H9 (cell line): ENCODE data around the gene PRPF19. TPM values are rescaled to one million over a fixed set of nuclear protein-coding genes. Genes with fewer than 3 reads are reported as not detected.

Experiments used
- DNase-seq: peaks from one replicate; pipeline ENCODE4 v3.0.0-alpha.2; 2017
- H2AFZ ChIP-seq: one replicate; pipeline ENCODE4 v1.6.1; 2013; ENCODE audit warnings: mild to moderate bottlenecking, low read length, control low read depth, moderate library complexity
- H2AK5ac ChIP-seq: 2 replicates; pipeline ENCODE4 v1.6.1; 2013; ENCODE audit warnings: low read length, control low read depth, mixed read lengths; ENCODE audit not compliant: insufficient read length
- H2BK120ac ChIP-seq: one replicate; pipeline ENCODE4 v1.6.1; 2013; ENCODE audit warnings: low read depth, mild to moderate bottlenecking, low read length, control low read depth, inconsistent platforms; ENCODE audit not compliant: poor library complexity, severe bottlenecking
- H2BK12ac ChIP-seq: 2 replicates; pipeline ENCODE4 v1.6.1; 2013; ENCODE audit warnings: low read length, control low read depth, mixed read lengths, low read depth; ENCODE audit not compliant: insufficient read length
- H2BK15ac ChIP-seq: 2 replicates; pipeline ENCODE4 v1.6.1; 2013; ENCODE audit warnings: low read depth, low read length, control low read depth
- H2BK20ac ChIP-seq: one replicate; pipeline ENCODE4 v1.6.1; 2013; ENCODE audit warnings: low read depth, mild to moderate bottlenecking, low read length, control low read depth, inconsistent platforms; ENCODE audit not compliant: poor library complexity, severe bottlenecking
- H2BK5ac ChIP-seq: 2 replicates; pipeline ENCODE4 v1.6.1; 2013; ENCODE audit warnings: low read length, control low read depth, mixed read lengths; ENCODE audit not compliant: insufficient read length
- H3K14ac ChIP-seq: 2 replicates; pipeline ENCODE4 v1.6.1; 2013; ENCODE audit warnings: low read length, control low read depth; ENCODE audit not compliant: insufficient read depth
- H3K18ac ChIP-seq: 2 replicates; pipeline ENCODE4 v1.6.1; 2013; ENCODE audit warnings: low read depth, mild to moderate bottlenecking, mixed read lengths, low read length, control low read depth; ENCODE audit not compliant: insufficient read length
- H3K23ac ChIP-seq: 2 replicates; pipeline ENCODE4 v1.6.1; 2013; ENCODE audit warnings: low read length, control low read depth, mixed read lengths, low read depth; ENCODE audit not compliant: insufficient read length
- H3K23me2 ChIP-seq: 2 replicates; pipeline ENCODE4 v1.6.1; 2013; ENCODE audit warnings: low read depth, mild to moderate bottlenecking, mixed read lengths, low read length, control low read depth; ENCODE audit not compliant: insufficient read length, poor library complexity, severe bottlenecking
- H3K27ac ChIP-seq: 2 replicates; pipeline ENCODE4 v1.5.1; 2013; ENCODE audit warnings: low read length, control low read depth, mixed read lengths, low read depth; ENCODE audit not compliant: insufficient read length
- H3K27me3 ChIP-seq: 2 replicates; pipeline ENCODE4 v1.6.1; 2013; ENCODE audit warnings: low read length, control low read depth, inconsistent platforms; ENCODE audit not compliant: insufficient read depth
- H3K4ac ChIP-seq: 2 replicates; pipeline ENCODE4 v1.6.1; 2013; ENCODE audit warnings: low read depth, mild to moderate bottlenecking, control low read depth, inconsistent platforms, low read length, moderate library complexity
- H3K4me1 ChIP-seq: 2 replicates; pipeline ENCODE4 v1.6.1; 2013; ENCODE audit warnings: low read length, control low read depth, inconsistent platforms; ENCODE audit not compliant: insufficient read depth
- H3K4me2 ChIP-seq: 2 replicates; pipeline ENCODE4 v1.6.1; 2013; ENCODE audit warnings: low read length, control low read depth, mixed read lengths; ENCODE audit not compliant: insufficient read length, insufficient read depth
- H3K56ac ChIP-seq: 2 replicates; pipeline ENCODE4 v1.6.1; 2013; ENCODE audit warnings: low read depth, mild to moderate bottlenecking, mixed read lengths, low read length, control low read depth; ENCODE audit not compliant: insufficient read length
- H3K79me1 ChIP-seq: 2 replicates; pipeline ENCODE4 v1.6.1; 2013; ENCODE audit warnings: low read depth, mild to moderate bottlenecking, moderate library complexity, low read length, control low read depth, inconsistent platforms; ENCODE audit not compliant: insufficient read depth, poor library complexity, severe bottlenecking
- H3K79me2 ChIP-seq: 2 replicates; pipeline ENCODE4 v1.6.1; 2013; ENCODE audit warnings: low read length, control low read depth, inconsistent platforms; ENCODE audit not compliant: insufficient read depth
- H3K9ac ChIP-seq: 2 replicates; pipeline ENCODE4 v1.6.1; 2013; ENCODE audit warnings: low read length, control low read depth, mixed read lengths; ENCODE audit not compliant: insufficient read length; ENCODE audit errors: extremely low read depth
- H3K9me3 ChIP-seq: one replicate; pipeline ENCODE4 v1.6.1; 2013; ENCODE audit warnings: low read depth, low read length, inconsistent platforms; ENCODE audit not compliant: control insufficient read depth
- H3T11ph ChIP-seq: one replicate; pipeline ENCODE4 v1.6.1; 2013; ENCODE audit warnings: mild to moderate bottlenecking, low read length, control low read depth, inconsistent platforms
- H4K20me1 ChIP-seq: one replicate; pipeline ENCODE4 v1.6.1; 2013; ENCODE audit not compliant: control insufficient read depth, insufficient read length, insufficient read depth
- H4K5ac ChIP-seq: 2 replicates; pipeline ENCODE4 v1.6.1; 2013; ENCODE audit warnings: low read depth, mild to moderate bottlenecking, mixed read lengths, low read length, control low read depth; ENCODE audit not compliant: insufficient read length
- H4K8ac ChIP-seq: replicated peaks from 2 replicates; pipeline ENCODE4 v1.6.1; 2013; ENCODE audit warnings: low read length, control low read depth, mixed read lengths, low read depth; ENCODE audit not compliant: insufficient read length
- H4K91ac ChIP-seq: 2 replicates; pipeline ENCODE4 v1.6.1; 2013; ENCODE audit warnings: low read depth, mild to moderate bottlenecking, moderate library complexity, mixed read lengths, low read length, control low read depth; ENCODE audit not compliant: insufficient read length
- H3K27ac Mint-ChIP-seq, 3 experiments: 2 replicates in 2 of 3; 3 replicates in 1 of 3; pipeline ENCODE4 v1.8.0; 2020 to 2021; ENCODE audit warnings: mixed read lengths in 3 of 3, mild to moderate bottlenecking in 1 of 3, moderate library complexity in 1 of 3
- H3K27me3 Mint-ChIP-seq: 2 replicates; pipeline ENCODE4 v1.8.0; 2021; ENCODE audit warnings: low read depth, mild to moderate bottlenecking, moderate library complexity, mixed read lengths
- H3K36me3 Mint-ChIP-seq, 3 experiments: 2 replicates in 2 of 3; 3 replicates in 1 of 3; pipeline ENCODE4 v1.8.0; 2020 to 2021; ENCODE audit warnings: low read depth in 3 of 3, mixed read lengths in 3 of 3; ENCODE audit not compliant: insufficient read depth in 1 of 3
- H3K4me1 Mint-ChIP-seq, 2 experiments: 2 replicates each; pipeline ENCODE4 v1.8.0; 2020; ENCODE audit warnings: mixed read lengths in 2 of 2
- H3K4me3 Mint-ChIP-seq, 2 experiments: 2 replicates in 1 of 2; 3 replicates in 1 of 2; pipeline ENCODE4 v1.8.0; 2020 to 2021; ENCODE audit warnings: mild to moderate bottlenecking in 2 of 2, mixed read lengths in 2 of 2, moderate library complexity in 1 of 2
- H3K9me3 Mint-ChIP-seq, 2 experiments: 2 replicates in 1 of 2; 3 replicates in 1 of 2; pipeline ENCODE4 v1.8.0; 2020; ENCODE audit warnings: mild to moderate bottlenecking in 2 of 2, mixed read lengths in 2 of 2, moderate library complexity in 1 of 2
- CTCF ChIP-seq: fragments of 200-600 bp; sonication (generic); conservative IDR thresholded peaks from 3 replicates; pipeline ENCODE4 v1.8.0; 2021; ENCODE audit warnings: antibody characterized with exemption, mild to moderate bottlenecking
- WGBS: extraction: QIAGEN DNeasy Blood & Tissue Kit; methylation state at CpG from one replicate; pipeline ENCODE4 v1.1.7; 2013; ENCODE audit warnings: missing lambda C conversion rate, low lambda C conversion rate, mixed read lengths; ENCODE audit not compliant: insufficient read length; ENCODE audit errors: extremely low coverage; 5-methylcytosine and 5-hydroxymethylcytosine counted together
- total RNA-seq: library from RNA; stranded (reverse); gene quantifications from 2 replicates; pipeline ENCODE4 v1.2.1, GENCODE V29; 2021

The PRPF19 gene
- total RNA-seq, 1 experiment from 2014 or later, result 130 TPM

GRCh38 chr11:60942970-60943565, 36.7 kb upstream of the PRPF19 start:
- Histone ChIP-seq H4K91ac (no peak overlapping the region), H3K27me3 (no peaks in the 10 kb centered on the region), H3K23me2 (no peaks in the 10 kb centered on the region), H3K23ac (no peak overlapping the region), H2BK20ac (no peak overlapping the region), H3K4me2 (no peak overlapping the region), H3K79me1 (no peaks in the 10 kb centered on the region), H3K14ac (no peak overlapping the region), H2AFZ (no peak overlapping the region), H4K20me1 (no peaks in the 10 kb centered on the region), H2BK15ac (no peak overlapping the region), H3K4ac (no peak overlapping the region), H3T11ph (no peak overlapping the region), H3K27ac (no peak overlapping the region), H4K8ac (no peak overlapping the region), H2AK5ac (no peak overlapping the region), H3K79me2 (no peaks in the 10 kb centered on the region), H2BK5ac (no peak overlapping the region), H3K9me3 (no peaks in the 10 kb centered on the region), H3K56ac (no peak overlapping the region), H3K18ac (no peak overlapping the region), H3K4me1 (no peaks in the 10 kb centered on the region), H3K9ac (no peak overlapping the region), H4K5ac (no peak overlapping the region), H2BK120ac (no peak overlapping the region), H2BK12ac (no peak overlapping the region)
- no peak for TF ChIP-seq CTCF
- Mint-ChIP-seq H3K4me3 (no peak overlapping the region; a peak in 1 of 5 replicates), H3K9me3 (no peaks in the 10 kb centered on the region; a peak in 1 of 5 replicates), H3K27ac (no peak overlapping the region), H3K27me3 (peaks cover 4% of the 10 kb centered on the region), H3K36me3 (peaks cover 0 to 9% (median 2%) of the 10 kb centered on the region in 3 experiments; a peak in 5 of 7 replicates), H3K4me1 (peaks cover 23 to 24% of the 10 kb centered on the region in 2 experiments)
- no peak for DNase-seq
- WGBS, result no CpG with 5 or more reads among the region's 9 CpGs
